NCI-H345 treated with DMSO at 0.1 percent for 48 hours (cell line): ENCODE data around the gene PSMB10.
A peak's percentile ranks its signal among the peaks of the same experiment; 100 is the strongest.
"Not testable (repeated sequence)": the region's sequence is repeated elsewhere in the genome, so short reads cannot be mapped to it uniquely, and the experiment has no call there.

Source experiments
- DNase-seq: peaks from one replicate; lab custom pipeline; 2025; ENCODE audit not compliant: unreplicated experiment; lab: John Stamatoyannopoulos, UW

Gene PSMB10

DNA sequence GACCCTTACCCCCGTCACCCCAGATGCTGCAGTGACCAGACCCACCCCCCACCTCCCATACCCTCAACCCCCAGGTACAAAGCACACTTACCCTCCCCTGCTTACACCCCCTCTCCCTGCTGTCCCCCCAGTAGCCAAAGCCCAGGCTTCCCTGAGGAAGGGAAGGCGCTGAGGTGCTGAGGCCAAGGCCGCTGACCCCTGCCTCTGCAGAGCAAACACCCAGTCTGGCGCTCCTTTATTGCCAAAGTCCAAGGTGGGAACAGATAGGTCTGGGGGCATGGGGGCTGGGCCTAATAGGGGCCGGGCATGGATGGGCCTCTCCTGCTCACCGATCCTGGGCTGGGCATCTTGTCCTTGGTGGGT lies 6.6 kb upstream of the PSMB10 start:
- DNase-seq = no peak

DNA sequence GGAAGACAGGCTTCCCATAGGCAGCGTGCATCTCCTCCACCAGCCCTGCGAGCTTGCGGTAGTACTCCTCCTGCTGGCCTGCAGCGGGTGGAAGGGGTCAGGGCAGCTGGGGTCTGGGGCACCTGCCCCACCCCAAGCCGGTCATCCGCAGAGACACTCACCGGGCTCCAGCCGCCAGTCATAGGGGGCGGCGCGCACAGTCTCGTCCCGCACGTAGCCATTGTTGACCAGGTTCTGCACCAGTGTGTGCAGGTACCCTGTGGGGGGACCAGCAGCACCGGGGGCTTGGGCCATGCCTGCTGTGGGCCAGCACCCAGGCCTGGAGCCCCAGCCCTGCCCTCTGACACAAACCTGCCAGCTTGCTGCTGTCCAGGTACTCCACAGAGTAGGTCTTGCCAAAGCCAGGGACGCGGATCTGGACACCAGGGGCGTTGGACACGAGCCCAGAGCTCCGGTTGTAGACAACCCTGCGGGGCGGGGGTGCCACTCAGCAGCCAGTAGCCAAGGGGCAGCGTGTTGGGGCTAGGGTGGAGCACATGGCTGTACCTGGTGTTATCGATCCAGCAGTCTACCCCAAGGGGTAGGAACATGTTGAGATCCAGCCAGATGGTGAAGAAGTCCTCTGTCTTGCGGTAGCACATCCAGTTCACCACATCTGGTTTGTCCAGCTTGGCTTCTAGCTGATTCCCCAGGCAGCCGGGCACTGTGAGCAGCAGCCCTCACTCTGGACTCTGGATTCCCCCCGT lies 6.0 kb upstream of the PSMB10 start:
- DNase-seq = no peak

DNA sequence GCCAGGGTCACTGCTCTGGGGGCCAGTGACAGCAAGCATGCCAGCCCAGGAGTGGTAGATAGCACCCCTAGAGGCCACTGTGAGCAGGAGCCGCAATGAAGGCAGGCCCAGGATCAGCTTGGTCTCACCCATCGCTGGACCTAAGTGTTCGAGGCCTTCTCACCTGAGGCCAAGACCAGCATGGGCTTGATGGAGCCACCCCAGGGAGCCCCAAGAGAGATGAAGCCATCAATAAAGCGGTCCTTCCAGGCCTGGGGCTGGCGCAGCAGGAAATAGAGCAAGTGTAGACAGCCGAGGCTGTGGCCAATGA lies 5.5 kb upstream of the PSMB10 start:
- DNase-seq = no peak

DNA sequence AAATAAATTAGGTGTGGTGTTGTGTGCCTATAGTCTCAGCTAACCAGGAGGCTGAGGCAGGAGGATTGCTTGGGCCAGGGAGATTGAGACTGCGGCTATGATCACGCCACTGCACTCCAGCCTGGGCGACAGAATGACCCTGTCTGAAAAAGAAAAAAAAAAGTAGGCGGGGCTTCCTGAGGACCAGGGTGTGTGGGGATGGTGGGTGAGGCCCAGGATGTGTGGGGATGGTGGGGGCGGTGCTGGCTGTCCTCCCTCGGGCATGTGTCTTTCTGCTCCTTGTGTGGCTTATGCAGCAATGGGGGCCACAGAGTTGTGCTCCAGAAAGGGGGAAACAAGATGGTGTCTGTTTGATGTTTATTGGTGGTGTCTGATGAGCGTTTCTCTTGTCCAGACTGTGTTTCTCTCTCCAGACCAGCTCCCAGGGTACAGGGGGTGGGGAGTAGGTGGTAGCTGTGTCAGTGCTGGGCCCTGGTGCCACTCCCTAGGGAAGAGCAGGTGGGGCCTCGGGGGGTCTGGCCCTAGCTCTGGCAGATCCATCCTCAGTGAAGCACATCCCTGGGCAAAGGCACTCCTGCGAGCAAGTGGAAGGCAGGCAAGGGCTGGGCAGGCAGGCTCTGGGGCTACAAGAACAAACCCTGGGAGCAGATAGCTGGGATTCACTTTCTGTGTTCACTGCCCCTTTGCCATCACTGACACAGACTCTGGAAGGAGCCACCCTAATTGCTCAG lies 5.0 kb upstream of the PSMB10 start:
- DNase-seq = no peak

DNA sequence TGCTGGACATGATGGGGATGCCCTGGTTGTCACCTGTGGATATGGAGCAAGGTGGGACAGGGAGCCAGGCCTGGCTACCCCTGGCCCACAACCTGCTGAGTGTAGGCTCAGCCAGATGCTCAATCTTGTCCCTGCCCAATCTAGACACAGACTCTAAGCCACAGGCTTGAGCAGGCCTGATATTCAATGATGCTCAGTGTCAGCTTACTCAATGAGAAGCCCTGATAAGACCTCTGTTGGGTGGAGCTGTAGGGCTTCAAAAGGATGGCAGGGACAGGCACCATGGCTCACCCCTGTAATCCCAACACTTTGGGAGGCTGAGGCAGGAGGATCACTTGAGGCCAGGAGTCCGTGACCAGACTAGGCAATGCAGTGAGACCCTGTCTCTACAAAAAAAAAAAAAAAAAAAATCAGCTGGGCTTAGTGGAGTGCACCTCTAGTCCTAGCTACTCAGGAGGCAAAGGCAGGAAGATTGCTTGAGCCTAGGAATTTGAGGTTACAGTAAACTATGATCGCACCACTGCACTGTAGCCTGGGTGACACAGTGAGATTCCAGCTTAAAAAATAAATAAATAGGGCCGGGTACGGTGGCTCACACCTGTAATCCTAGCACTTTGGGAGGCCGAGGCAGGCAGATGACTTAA lies 3.9 kb upstream of the PSMB10 start:
- DNase-seq = no peak

DNA sequence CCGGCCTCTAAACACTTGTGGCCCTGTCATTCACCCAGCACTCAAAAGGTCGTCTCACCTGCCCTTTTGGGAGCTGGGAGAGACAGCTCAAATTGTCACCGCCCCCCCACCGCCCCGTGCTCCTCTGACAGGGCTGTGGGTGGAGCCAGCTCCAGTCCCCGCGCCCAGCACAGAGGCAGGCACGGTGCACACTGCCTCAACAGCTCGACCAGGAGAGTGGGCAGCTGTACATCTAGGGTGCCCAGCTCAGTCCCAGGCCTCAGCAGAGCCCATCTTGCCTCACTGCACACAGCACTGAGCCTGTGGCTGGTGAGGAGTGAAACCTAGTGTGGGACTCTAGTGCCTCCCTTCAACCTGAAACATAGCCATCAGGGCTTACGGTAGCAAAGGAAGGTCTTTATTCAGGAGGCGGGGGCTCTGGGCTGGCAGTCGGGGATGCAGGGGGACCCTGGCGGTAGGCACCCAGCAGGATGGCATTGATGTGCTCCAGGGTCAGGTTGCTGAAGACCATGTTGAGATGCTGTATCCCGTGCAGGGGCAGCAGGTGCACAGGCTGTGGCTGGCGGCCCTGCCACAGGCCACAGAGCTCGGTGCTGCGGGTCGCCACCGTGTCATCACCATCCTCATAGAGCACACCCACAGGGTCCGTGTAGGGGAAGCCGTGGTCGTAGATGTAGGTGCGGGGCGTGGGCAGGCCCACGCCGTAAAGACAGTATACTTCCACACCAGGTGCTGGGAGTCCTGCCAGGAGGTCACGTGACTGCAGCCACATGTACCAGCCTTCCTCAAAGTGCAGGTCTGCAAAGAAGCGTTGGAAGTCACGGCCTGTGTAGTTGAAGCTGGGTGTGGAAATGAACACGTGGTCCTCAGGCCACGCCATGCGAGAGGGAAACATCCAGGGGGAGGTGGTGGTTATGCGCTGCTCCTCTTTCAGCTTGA lies 3.1 kb upstream of the PSMB10 start:
- no peak for DNase-seq

DNA sequence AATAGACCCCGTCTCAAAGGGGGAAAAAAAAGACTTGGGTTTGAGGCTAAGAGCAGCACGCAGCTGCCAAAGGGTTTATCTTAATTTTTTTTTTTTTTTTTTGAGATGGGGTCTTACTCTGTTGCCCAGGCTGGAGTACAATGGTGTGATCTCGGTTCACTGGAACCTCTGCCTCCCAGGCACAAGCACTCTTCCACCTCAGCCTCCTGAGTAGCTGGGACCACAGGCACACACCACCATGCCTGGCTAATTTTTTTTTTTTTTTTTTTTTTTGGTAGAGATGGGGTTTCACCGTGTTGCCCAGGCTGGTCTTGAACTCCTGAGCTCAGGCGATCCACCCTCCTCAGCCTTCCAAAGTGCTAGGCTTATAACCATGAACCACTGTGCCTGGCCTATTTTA lies 1.1 kb upstream of the PSMB10 start:
- DNase-seq = not testable (repeated sequence)

DNA sequence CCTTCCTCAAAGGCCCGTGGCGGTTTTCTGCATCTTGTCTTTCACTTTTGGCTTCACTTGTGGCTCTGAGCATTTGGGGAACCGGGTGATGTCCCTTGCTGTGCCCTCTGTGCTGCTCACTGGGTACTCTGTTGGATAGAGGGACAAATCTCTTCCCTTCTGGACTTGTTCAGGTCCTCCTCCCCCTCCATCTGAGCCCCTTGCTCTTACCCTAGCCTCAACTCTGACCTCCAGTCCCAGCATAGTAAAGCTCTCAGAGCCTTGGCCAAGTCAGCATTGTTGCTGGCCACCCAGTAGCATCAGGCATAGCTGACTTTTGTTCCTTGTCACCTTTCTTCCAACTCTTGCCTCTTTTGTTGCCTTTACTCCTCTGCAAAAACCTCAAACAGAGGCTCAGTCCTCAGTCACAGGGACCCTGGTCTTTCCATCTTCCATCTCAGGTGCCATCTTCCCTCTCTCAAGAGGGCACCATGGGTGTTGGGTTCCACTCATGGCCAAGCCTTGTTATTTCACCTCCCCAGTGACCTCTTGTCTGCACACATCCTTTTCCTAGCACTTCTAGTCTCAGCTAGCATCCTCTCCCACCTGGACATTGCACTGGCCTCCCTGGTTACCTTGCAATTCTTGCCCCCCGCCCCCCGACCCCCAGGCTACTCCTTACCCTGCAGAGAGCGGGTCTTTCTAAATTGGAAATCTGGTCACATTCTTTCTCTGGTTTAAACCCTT lies 393 bp upstream of the PSMB10 start:
- no peak for DNase-seq

DNA sequence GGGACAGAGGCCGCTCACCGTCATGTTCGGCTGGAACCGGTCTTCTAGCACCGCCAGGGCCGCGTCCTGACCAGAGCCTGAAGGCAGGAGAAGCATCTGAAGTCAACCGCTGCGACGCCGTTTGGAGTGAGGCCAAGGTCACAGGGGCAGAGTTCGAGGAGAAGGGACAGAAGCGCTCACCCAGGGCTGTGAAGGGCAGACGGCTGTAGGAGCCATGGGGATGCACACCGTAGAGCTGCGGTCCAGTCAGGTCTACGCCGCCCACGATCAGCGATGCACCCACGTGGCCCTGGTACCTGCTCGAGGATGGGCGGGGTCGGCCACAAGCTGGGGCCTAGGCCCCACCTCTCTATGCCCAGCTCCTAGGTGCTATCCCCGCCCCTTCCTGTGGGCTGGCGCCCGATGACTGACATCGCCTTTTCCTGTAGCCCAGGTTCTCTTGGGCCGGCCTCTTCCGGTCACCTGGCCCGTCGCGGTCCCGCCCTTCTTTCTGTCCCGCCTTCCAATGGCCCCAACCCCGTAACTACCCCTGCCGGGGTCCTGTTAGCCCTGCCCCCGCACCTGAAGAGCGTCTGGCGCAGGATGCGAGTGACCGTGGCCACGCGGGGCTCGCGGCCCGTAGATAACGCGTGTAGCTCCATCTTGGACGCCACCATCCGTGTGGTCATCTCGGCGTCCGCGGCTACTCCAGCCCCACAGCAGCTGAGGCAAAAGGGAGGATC lies 1.1 kb downstream of the PSMB10 start:
- peak; percentile 90 for DNase-seq

DNA sequence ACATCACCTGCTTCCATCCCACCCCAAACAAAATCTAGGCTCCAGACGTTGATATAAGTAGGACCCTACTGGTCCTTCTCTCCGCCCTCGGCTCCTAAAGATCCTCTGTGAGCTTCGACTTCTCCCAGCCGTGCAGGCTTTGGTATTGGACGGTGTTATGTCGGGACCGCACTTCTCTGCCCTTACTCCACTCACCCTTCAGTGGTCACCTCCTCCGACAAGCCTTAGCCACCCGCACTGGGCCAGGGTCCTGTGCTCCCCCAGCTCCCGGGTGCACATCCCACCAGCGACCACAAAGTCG lies 1.6 kb downstream of the PSMB10 start:
- DNase-seq = no peak

DNA sequence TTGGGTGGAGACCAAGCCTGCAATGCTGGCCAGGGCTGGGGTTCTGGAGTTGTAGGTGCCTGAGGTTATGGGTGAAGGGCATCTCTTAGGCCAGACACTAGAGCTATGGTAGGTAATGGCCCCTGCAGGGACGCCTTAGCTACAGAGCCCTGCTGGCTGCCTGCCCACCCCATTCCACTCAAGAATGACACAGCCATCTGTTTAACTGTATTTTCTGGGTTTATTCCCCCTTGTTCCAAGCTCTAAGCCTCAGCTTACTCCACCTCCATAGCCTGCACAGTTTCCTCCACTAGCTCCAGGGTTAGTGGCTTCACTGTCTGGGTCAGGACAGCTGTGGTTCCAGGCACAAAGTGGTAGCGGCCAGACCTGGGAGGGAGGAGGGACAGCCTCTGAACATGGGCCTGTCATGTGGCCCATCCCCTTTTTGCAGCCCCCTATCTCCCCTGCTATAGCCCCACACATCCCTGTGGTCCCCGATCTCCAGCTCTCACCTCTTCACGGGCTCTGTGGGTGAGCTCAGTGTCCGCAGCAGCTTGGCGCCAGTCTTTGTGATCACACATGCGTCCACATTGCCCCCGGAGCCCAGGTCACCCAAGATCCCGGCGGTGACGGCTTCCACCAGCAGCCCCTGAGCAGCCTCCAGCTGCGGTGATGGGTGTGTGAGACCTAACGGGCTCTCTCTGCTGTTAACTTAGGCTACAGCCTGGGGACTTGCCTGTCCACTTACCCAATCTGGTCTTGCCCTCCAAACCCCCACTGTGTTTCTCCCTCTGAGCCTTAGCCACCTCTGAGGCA lies 2.1 kb downstream of the PSMB10 start:
- no peak for DNase-seq

DNA sequence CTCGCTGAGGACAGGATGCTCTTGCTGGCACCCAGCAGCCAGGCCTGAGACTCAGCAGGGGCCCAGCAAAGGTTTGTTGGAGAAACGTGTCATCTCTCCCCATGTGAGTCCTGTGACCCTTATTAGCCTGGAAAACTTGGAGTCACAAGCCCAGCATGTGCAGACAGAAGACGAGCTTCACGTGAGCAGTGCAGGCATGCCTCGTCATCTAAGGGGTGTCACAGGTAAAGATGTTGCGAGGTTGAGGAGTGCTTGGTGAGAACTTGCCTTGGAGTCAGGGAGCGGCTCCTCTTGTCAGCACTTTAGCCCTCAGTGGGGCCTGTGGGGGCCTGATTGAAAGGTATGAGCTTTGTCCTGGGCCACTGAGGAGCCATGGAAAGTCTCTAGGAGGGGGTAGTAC lies 2.8 kb downstream of the PSMB10 start:
- no peak for DNase-seq

DNA sequence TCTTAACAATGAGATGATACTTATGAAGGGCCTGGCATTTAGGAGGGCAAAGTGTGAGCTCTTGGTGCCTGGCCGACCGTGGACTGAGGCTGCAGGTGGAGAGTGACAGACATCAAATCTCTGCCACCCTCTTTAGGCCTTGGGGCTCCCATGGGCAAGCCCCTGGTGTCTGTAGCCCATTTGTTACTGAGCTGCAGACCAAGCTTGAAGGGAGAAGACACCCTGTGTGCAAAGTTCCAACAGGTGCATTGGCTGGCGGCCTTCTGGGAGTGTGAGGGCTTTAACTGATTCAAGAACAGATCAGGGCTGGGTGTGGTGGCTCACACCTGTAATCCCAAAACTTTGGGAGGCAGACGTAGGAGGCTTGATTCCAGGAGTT lies 4.2 kb downstream of the PSMB10 start:
- no peak for DNase-seq

DNA sequence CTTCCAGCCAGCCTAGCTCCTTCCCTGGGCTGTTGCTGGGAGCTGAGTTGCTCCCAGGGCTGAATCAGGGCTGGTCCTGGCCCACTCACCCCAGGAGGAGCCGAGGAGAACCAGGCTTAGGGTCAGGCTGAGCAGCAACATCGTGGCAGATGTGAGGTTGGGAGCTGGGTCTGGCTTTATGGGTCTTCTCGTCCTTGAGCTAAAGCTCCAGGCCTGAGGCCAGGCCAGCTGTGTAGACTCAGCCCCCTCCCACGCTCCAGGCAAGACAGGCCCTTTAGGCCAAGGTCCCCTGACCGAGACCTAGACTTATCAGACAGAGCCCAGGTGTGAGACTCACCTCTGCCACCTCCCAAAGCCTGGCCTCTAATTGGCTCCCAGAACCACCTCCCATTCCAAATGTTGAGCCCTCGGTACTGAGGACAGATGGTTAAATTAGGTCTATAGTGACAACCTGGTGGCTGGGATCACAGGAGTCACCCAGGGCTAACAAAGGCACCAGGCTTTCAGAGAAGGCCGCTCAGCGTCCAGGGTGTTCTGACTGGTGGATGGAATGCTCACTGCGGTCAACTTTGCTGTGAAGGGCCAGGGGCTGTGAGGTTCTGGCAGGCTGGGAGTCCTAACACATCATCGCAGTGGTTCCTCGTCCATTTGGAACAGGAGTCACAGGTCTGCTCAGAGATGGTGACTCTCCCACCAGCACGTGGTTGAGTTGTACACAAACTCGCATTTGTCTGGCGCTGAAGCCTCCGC lies 4.8 kb downstream of the PSMB10 start, which contains the start of gene CTRL:
Gene CTRL, minus strand, starts transcription at position 151 of the 750 bp plus-strand sequence. Its CDS starts 10 bp downstream, at position 141.
- no peak for DNase-seq

DNA sequence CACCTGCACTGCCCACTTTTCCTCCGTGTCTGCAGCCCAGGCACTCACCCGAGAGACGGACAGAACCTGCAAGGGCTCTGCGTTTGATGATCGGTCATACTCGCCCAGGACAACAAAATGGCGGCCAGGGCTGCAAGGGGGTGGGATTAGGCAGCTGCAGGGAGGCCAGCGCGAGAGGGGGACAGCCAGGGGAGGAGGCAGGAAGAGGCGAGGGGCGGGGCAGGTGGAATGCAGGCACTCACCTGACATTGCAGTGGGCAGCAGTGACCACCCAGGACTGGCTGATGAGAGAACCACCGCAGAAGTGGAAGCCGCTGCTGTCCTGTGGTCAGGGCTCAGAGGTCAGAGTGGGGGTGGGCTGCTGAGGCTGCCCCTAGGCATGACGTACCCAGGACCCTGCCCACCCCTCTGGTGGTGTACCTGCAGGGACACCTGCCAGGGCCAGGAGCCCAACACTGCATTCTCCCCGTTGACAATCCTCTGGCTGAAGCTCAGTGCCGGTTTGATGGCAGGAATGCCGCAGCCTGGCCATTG lies 5.9 kb downstream of the PSMB10 start:
- no peak for DNase-seq

DNA sequence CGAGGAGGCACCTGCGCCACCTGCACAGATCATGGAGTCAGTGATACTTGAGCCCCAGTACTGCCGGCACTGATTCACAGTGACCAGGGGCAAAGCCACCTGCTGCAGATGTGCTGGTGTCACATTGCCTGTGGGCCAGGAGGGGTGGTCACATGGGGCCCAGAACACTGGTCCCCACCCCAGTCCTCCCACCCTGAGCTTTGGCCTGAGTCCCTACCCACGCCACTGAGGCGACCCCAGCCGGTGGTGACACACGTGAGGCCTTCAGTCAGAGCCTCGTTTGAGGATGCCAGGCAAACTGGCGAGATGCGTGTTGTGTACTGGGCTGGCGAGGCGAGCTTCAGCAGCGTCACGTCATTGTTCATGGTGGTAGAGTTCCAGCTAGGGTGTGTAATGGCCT lies 6.5 kb downstream of the PSMB10 start:
- DNase-seq = no peak

DNA sequence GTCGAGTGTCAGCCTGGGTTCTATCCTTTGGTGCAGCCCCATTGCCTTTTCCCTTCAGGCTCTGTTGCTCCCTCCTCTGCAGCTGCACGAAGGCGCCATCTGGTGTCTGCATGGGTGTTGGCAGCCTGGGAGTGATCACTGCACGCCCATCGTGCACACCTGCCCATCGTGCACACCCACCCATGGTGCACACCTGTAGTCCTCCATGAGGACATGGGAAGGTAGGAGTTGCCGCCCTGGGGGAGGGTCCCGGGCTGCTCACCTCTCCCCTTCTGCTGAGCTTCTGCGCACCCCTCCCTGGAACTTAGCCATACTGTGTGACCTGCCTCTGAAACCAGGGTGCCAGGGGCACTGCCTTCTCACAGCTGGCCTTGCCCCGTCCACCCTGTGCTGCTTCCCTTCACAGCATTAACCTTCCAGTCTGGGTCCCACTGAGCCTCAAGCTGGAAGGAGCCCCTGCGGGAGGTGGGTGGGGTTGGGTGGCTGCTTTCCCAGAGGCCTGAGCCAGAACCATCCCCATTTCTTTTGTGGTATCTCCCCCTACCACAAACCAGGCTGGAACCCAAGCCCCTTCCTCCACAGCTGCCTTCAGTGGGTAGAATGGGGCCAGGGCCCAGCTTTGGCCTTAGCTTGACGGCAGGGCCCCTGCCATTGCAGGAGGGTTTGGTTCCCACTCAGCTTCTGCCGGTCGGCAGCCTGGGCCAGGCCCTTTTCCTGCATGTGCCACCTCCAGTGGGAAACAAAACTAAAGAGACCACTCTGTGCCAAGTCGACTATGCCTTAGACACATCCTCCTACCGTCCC lies 7.9 kb downstream of the PSMB10 start:
- DNase-seq = peak; percentile 59

DNA sequence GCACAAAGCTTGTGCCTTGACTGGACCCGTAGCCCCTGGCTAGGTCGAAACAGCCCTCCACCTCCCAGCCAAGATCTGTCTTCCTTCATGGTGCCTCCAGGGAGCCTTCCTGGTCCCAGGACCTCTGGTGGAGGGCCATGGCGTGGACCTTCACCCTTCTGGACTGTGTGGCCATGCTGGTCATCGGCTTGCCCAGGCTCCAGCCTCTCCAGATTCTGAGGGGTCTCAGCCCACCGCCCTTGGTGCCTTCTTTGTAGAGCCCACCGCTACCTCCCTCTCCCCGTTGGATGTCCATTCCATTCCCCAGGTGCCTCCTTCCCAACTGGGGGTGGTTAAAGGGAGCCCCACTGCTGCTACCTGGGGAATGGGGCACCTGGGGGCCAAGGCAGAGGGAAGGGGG lies 8.5 kb downstream of the PSMB10 start:
- no peak for DNase-seq
